Smooth muscle cell (in vitro differentiated cells): Measurements from ENCODE around the gene SPTLC2. TPM values are rescaled to one million over a fixed set of nuclear protein-coding genes. Genes with fewer than 3 reads are reported as not detected.
"Not testable (repeated sequence)": the region's sequence is repeated elsewhere in the genome, so short reads cannot be mapped to it uniquely, and the experiment has no call there.

Experiments
- DNase-seq: peaks from one replicate; lab custom pipeline; 2025; ENCODE audit not compliant: unreplicated experiment; lab: John Stamatoyannopoulos, UW
- H2AFZ ChIP-seq: fragments of 200-600 bp; sonication (generic); 2 replicates; pipeline ENCODE4 v1.6.0; 2016; ENCODE audit warnings: antibody characterized with exemption, low read depth, mild to moderate bottlenecking
- H3F3A ChIP-seq: fragments of 200-600 bp; sonication (generic); 2 replicates; pipeline ENCODE4 v1.6.0; 2017; ENCODE audit warnings: antibody characterized with exemption, low read depth
- H3K27ac ChIP-seq: fragments of 200-600 bp; sonication (generic); 2 replicates; pipeline ENCODE4 v1.5.1; 2016; ENCODE audit warnings: low read depth, mild to moderate bottlenecking
- H3K27me3 ChIP-seq: fragments of 200-600 bp; sonication (generic); 2 replicates; pipeline ENCODE4 v1.6.1; 2016; ENCODE audit warnings: low read depth, mild to moderate bottlenecking
- H3K36me3 ChIP-seq: fragments of 200-600 bp; sonication (generic); 2 replicates; pipeline ENCODE4 v1.5.1; 2016; ENCODE audit warnings: low read depth
- H3K4me1 ChIP-seq: fragments of 200-600 bp; sonication (generic); 2 replicates; pipeline ENCODE4 v1.5.1; 2016; ENCODE audit warnings: low read depth
- H3K4me2 ChIP-seq: fragments of 200-600 bp; sonication (generic); 2 replicates; pipeline ENCODE4 v1.6.0; 2016; ENCODE audit warnings: mild to moderate bottlenecking
- H3K4me3 ChIP-seq: fragments of 200-600 bp; sonication (generic); 2 replicates; pipeline ENCODE4 v1.5.1; 2016; ENCODE audit warnings: mild to moderate bottlenecking
- H3K79me2 ChIP-seq: fragments of 200-600 bp; sonication (generic); 2 replicates; pipeline ENCODE4 v1.6.0; 2016; ENCODE audit warnings: low read depth, mild to moderate bottlenecking
- H3K9ac ChIP-seq: fragments of 200-600 bp; sonication (generic); 2 replicates; pipeline ENCODE4 v1.6.0; 2016; ENCODE audit warnings: low read depth
- H3K9me3 ChIP-seq: fragments of 200-600 bp; sonication (generic); replicated peaks from 2 replicates; pipeline ENCODE4 v1.5.1; 2016; ENCODE audit warnings: low read depth
- H4K20me1 ChIP-seq: fragments of 200-600 bp; sonication (generic); 2 replicates; pipeline ENCODE4 v1.6.0; 2016; ENCODE audit warnings: low read depth
- WGBS: methylation state at CpG from one replicate; pipeline ENCODE4 v1.1.7; 2016; ENCODE audit warnings: low lambda C conversion rate; 5-methylcytosine and 5-hydroxymethylcytosine counted together
- polyA plus RNA-seq: library from polyadenylated mRNA; unstranded; fragments of >200 nt; fragmentation: Nextera tagmentation; extraction: Ambion mirVana; gene quantifications from 2 replicates; pipeline ENCODE4 v1.2.1, GENCODE V29; 2016
- total RNA-seq: library from RNA; depleted of rRNA; stranded (reverse); fragments of >200 nt; gene quantifications from 2 replicates; pipeline ENCODE4 v1.2.3, GENCODE V29; 2014
- TF ChIP-seq, protein P1 (sequence below): fragments of 200-600 bp; sonication (generic); IDR thresholded peaks from 2 replicates; pipeline ENCODE4 v1.5.1; 2017; ENCODE audit warnings: borderline replicate concordance, mild to moderate bottlenecking, antibody characterized with exemption; ENCODE audit not compliant: insufficient read depth, poor library complexity, severe bottlenecking

SPTLC2 gene, protein sequence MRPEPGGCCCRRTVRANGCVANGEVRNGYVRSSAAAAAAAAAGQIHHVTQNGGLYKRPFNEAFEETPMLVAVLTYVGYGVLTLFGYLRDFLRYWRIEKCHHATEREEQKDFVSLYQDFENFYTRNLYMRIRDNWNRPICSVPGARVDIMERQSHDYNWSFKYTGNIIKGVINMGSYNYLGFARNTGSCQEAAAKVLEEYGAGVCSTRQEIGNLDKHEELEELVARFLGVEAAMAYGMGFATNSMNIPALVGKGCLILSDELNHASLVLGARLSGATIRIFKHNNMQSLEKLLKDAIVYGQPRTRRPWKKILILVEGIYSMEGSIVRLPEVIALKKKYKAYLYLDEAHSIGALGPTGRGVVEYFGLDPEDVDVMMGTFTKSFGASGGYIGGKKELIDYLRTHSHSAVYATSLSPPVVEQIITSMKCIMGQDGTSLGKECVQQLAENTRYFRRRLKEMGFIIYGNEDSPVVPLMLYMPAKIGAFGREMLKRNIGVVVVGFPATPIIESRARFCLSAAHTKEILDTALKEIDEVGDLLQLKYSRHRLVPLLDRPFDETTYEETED
- total RNA-seq, result 24.8 and 36.2 TPM in 2 replicates
- polyA plus RNA-seq, result 21.8 and 23.4 TPM in 2 replicates

GRCh38 chr14:77616454-77617229, at the start of gene SPTLC2:
Gene SPTLC2, minus strand, starts transcription at chr14:77616637. Its CDS starts 58 bp downstream, at chr14:77616579.
- H3K9me3 ChIP-seq, result no peaks in the 10 kb centered on the region
- peak within 1 kb of the TSS; percentile 67 for H3K9ac ChIP-seq
- 1% methylated on average over 54 of the region's 58 CpGs for WGBS
- H3K36me3 ChIP-seq, result no peaks in the 10 kb centered on the region
- peak within 1 kb of the TSS; percentile 77 for H3K27ac ChIP-seq
- peaks cover 9% of the 10 kb centered on the region for H3F3A ChIP-seq
- H3K27me3 ChIP-seq, result no peaks in the 10 kb centered on the region
- peak; percentile 85 for DNase-seq
- peak within 1 kb of the TSS; percentile 85 for H3K4me2 ChIP-seq
- peak within 1 kb of the TSS; percentile 76 for H3K4me3 ChIP-seq
- H4K20me1 ChIP-seq, result peaks cover 35% of the 10 kb centered on the region
- TF ChIP-seq, protein P1, sequence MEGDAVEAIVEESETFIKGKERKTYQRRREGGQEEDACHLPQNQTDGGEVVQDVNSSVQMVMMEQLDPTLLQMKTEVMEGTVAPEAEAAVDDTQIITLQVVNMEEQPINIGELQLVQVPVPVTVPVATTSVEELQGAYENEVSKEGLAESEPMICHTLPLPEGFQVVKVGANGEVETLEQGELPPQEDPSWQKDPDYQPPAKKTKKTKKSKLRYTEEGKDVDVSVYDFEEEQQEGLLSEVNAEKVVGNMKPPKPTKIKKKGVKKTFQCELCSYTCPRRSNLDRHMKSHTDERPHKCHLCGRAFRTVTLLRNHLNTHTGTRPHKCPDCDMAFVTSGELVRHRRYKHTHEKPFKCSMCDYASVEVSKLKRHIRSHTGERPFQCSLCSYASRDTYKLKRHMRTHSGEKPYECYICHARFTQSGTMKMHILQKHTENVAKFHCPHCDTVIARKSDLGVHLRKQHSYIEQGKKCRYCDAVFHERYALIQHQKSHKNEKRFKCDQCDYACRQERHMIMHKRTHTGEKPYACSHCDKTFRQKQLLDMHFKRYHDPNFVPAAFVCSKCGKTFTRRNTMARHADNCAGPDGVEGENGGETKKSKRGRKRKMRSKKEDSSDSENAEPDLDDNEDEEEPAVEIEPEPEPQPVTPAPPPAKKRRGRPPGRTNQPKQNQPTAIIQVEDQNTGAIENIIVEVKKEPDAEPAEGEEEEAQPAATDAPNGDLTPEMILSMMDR, result no peak
- peaks cover 18% of the 10 kb centered on the region for H3K4me1 ChIP-seq
- peaks cover 42% of the 10 kb centered on the region for H3K79me2 ChIP-seq
- peak within 1 kb of the TSS; percentile 36 for H2AFZ ChIP-seq

GRCh38 chr14:77663293-77663692, 46.9 kb upstream of the SPTLC2 start:
- peak overlapping the region; percentile 45 for H3K27ac ChIP-seq
- no peak overlapping the region for H3K9ac ChIP-seq
- H3K9me3 ChIP-seq, result no peaks in the 10 kb centered on the region
- H3K4me2 ChIP-seq, result no peak overlapping the region
- no peak overlapping the region for H3K4me3 ChIP-seq
- TF ChIP-seq, protein P1, result no peak
- H4K20me1 ChIP-seq, result no peaks in the 10 kb centered on the region
- H3K36me3 ChIP-seq, result no peaks in the 10 kb centered on the region
- H3K27me3 ChIP-seq, result no peaks in the 10 kb centered on the region
- no peaks in the 10 kb centered on the region for H3K79me2 ChIP-seq
- H2AFZ ChIP-seq, result no peak overlapping the region
- H3K4me1 ChIP-seq, result peaks cover 3% of the 10 kb centered on the region
- 76% methylated on average over 6 of the region's 6 CpGs for WGBS
- DNase-seq, result no peak
- H3F3A ChIP-seq, result no peaks in the 10 kb centered on the region

DNA sequence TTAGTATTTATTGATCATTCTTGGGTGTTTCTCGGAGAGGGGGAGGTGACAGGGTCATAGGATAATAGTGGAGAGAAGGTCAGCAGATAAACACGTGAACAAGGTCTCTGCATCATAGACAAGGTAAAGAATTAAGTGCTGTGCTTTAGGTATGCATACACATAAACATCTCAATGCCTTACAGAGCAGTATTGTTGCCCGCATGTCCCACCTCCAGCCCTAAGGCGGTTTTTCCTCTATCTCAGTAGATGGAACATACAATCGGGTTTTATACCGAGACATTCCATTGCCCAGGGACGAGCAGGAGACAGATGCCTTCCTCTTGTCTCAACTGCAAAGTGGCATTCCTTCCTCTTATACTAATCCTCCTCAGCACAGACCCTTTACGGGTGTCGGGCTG, 45.1 kb upstream of the SPTLC2 start:
- not testable (repeated sequence) for DNase-seq, H2AFZ ChIP-seq, H3K36me3 ChIP-seq, H3F3A ChIP-seq, H4K20me1 ChIP-seq, H3K4me2 ChIP-seq, H3K9ac ChIP-seq, H3K9me3 ChIP-seq, H3K27ac ChIP-seq, H3K4me1 ChIP-seq, H3K27me3 ChIP-seq, H3K4me3 ChIP-seq, H3K79me2 ChIP-seq
- 52% methylated on average over 9 of the region's 9 CpGs for WGBS

- H3K4me1 ChIP-seq, result peaks cover 3% of the 10 kb centered on the region
- H3K9me3 ChIP-seq, result no peaks in the 10 kb centered on the region
- H4K20me1 ChIP-seq, result no peaks in the 10 kb centered on the region
- TF ChIP-seq, protein P1, result no peak
- no peaks in the 10 kb centered on the region for H3F3A ChIP-seq
- H3K36me3 ChIP-seq, result no peaks in the 10 kb centered on the region
- no peak overlapping the region for H2AFZ ChIP-seq
- no peak overlapping the region for H3K27ac ChIP-seq
- no peaks in the 10 kb centered on the region for H3K27me3 ChIP-seq
- no peaks in the 10 kb centered on the region for H3K79me2 ChIP-seq
- WGBS, result 86% methylated on average over 7 of the region's 7 CpGs
- H3K4me2 ChIP-seq, result no peak overlapping the region
- H3K4me3 ChIP-seq, result no peak overlapping the region
- no peak overlapping the region for H3K9ac ChIP-seq
- no peak for DNase-seq
These were observed 44.3 kb upstream of the SPTLC2 start for GRCh38 chr14:77660754-77661153.
